HEK293 (cell line): ENCODE results near the gene PID1.

Experiments
- CTCF ChIA-PET: fragments of 350-600 bp; formaldehyde crosslinking; extraction: SDS; loops from one replicate; lab custom pipeline; 2021; ENCODE audit warnings: antibody characterized with exemption; lab: Yijun Ruan, JAX
- POLR2A ChIA-PET: fragments of 300-600 bp; formaldehyde crosslinking; extraction: SDS; loops from one replicate; lab custom pipeline; 2020; ENCODE audit warnings: antibody characterized with exemption, inconsistent platforms; lab: Yijun Ruan, JAX
- H3K27ac ChIP-seq: fragments of 200-500 bp; sonication (Bioruptor generic); 2 replicates; pipeline ENCODE4 v1.5.1; 2014; ENCODE audit warnings: low read depth, low read length, control low read depth, inconsistent platforms; ENCODE audit errors: extremely low read depth
- H3K36me3 ChIP-seq, 2 experiments: fragments of 200-500 bp in 1 of 2; sonication (Bioruptor generic) in 1 of 2; 1 replicate in 1 of 2; 2 replicates in 1 of 2; pipeline ENCODE4 v1.5.1; 2014 to 2017; ENCODE audit warnings: inconsistent platforms in 2 of 2, low read length in 2 of 2; ENCODE audit not compliant: control insufficient read depth in 2 of 2, insufficient read depth in 1 of 2
- H3K4me1 ChIP-seq: fragments of 200-500 bp; sonication (Bioruptor generic); 2 replicates; pipeline ENCODE4 v1.5.1; 2014; ENCODE audit warnings: mild to moderate bottlenecking, low read length, inconsistent platforms; ENCODE audit not compliant: control insufficient read depth, insufficient read depth
- H3K4me3 ChIP-seq: 2 replicates; pipeline ENCODE4 v1.5.1; 2011; ENCODE audit warnings: low read depth, mild to moderate bottlenecking, control low read depth, low read length, moderate library complexity
- H3K9me3 ChIP-seq: fragments of 200-500 bp; sonication (Bioruptor generic); 2 replicates; pipeline ENCODE4 v1.5.1; 2014; ENCODE audit warnings: low read depth, low read length, inconsistent platforms; ENCODE audit not compliant: control insufficient read depth, insufficient read depth
- ATF2 ChIP-seq: fragments of 450-650 bp; formaldehyde crosslinking; IDR thresholded peaks from 2 replicates; pipeline ENCODE4 v1.5.1; 2016; ENCODE audit warnings: missing biosample characterization, missing genetic modification characterization, low read depth
- GLI2 ChIP-seq: fragments of 450-650 bp; formaldehyde crosslinking; IDR thresholded peaks from 2 replicates; pipeline ENCODE4; 2017; ENCODE audit warnings: missing biosample characterization, missing genetic modification characterization, low read depth, borderline replicate concordance
- GLIS2 ChIP-seq: fragments of 450-650 bp; formaldehyde crosslinking; IDR thresholded peaks from 2 replicates; pipeline ENCODE4 v1.5.1; 2016; ENCODE audit warnings: missing biosample characterization, missing genetic modification characterization
- KLF1 ChIP-seq: fragments of 450-650 bp; formaldehyde crosslinking; IDR thresholded peaks from 2 replicates; pipeline ENCODE4 v1.5.1; 2016; ENCODE audit warnings: missing biosample characterization, missing genetic modification characterization
- KLF16 ChIP-seq: fragments of 450-650 bp; formaldehyde crosslinking; IDR thresholded peaks from 2 replicates; pipeline ENCODE4 v1.5.1; 2017; ENCODE audit warnings: missing biosample characterization, missing genetic modification characterization
- KLF7 ChIP-seq: fragments of 450-650 bp; formaldehyde crosslinking; IDR thresholded peaks from 2 replicates; pipeline ENCODE4 v1.5.1; 2016; ENCODE audit warnings: missing biosample characterization, missing genetic modification characterization, borderline replicate concordance
- KLF8 ChIP-seq: fragments of 450-650 bp; formaldehyde crosslinking; IDR thresholded peaks from 2 replicates; pipeline ENCODE4 v1.5.1; 2016; ENCODE audit warnings: missing biosample characterization, missing genetic modification characterization
- RBAK ChIP-seq: fragments of 450-650 bp; formaldehyde crosslinking; IDR thresholded peaks from 2 replicates; pipeline ENCODE4 v1.5.1; 2016; ENCODE audit warnings: missing biosample characterization, missing genetic modification characterization
- ZBTB20 ChIP-seq: fragments of 450-650 bp; formaldehyde crosslinking; IDR thresholded peaks from 2 replicates; pipeline ENCODE4 v1.5.1; 2016; ENCODE audit warnings: missing biosample characterization, missing genetic modification characterization
- ZBTB44 ChIP-seq: fragments of 450-650 bp; IDR thresholded peaks from 2 replicates; pipeline ENCODE4 v1.5.1; 2018; ENCODE audit warnings: missing biosample characterization, mild to moderate bottlenecking, missing genetic modification characterization
- ZBTB48 ChIP-seq: fragments of 450-650 bp; formaldehyde crosslinking; IDR thresholded peaks from 2 replicates; pipeline ENCODE4 v1.5.1; 2016; ENCODE audit warnings: missing biosample characterization, missing genetic modification characterization
- ZFP37 ChIP-seq: fragments of 450-650 bp; formaldehyde crosslinking; IDR thresholded peaks from 2 replicates; pipeline ENCODE4 v1.5.1; 2016; ENCODE audit warnings: missing biosample characterization, missing genetic modification characterization
- ZNF146 ChIP-seq: fragments of 450-650 bp; formaldehyde crosslinking; IDR thresholded peaks from 2 replicates; pipeline ENCODE4 v1.5.1; 2016; ENCODE audit warnings: missing biosample characterization, missing genetic modification characterization
- ZNF157 ChIP-seq: fragments of 450-650 bp; formaldehyde crosslinking; IDR thresholded peaks from 2 replicates; pipeline ENCODE4 v1.5.1; 2016; ENCODE audit warnings: missing biosample characterization, missing genetic modification characterization
- ZNF175 ChIP-seq: fragments of 450-650 bp; formaldehyde crosslinking; IDR thresholded peaks from 2 replicates; pipeline ENCODE4 v1.5.1; 2016; ENCODE audit warnings: missing biosample characterization, missing genetic modification characterization
- ZNF19 ChIP-seq: fragments of 450-650 bp; formaldehyde crosslinking; IDR thresholded peaks from 2 replicates; pipeline ENCODE4; 2016; ENCODE audit warnings: missing biosample characterization, missing genetic modification characterization, low read depth
- ZNF292 ChIP-seq: fragments of 450-650 bp; formaldehyde crosslinking; IDR thresholded peaks from 2 replicates; pipeline ENCODE4 v1.5.1; 2016; ENCODE audit warnings: low read depth, missing biosample characterization, missing genetic modification characterization, borderline replicate concordance
- ZNF302 ChIP-seq: fragments of 450-650 bp; formaldehyde crosslinking; IDR thresholded peaks from 2 replicates; pipeline ENCODE4 v1.5.1; 2016; ENCODE audit warnings: missing biosample characterization, missing genetic modification characterization, low read depth
- ZNF311 ChIP-seq: fragments of 450-650 bp; formaldehyde crosslinking; IDR thresholded peaks from 2 replicates; pipeline ENCODE4 v1.5.1; 2017; ENCODE audit warnings: missing biosample characterization, missing genetic modification characterization, borderline replicate concordance
- ZNF366 ChIP-seq: fragments of 450-650 bp; formaldehyde crosslinking; conservative IDR thresholded peaks from 2 replicates; pipeline ENCODE4 v1.5.1; 2016; ENCODE audit warnings: missing biosample characterization, missing genetic modification characterization
- ZNF37A ChIP-seq: fragments of 450-650 bp; IDR thresholded peaks from 2 replicates; pipeline ENCODE4 v1.5.1; 2018; ENCODE audit warnings: missing biosample characterization, missing genetic modification characterization
- ZNF426 ChIP-seq: fragments of 450-650 bp; formaldehyde crosslinking; IDR thresholded peaks from 2 replicates; pipeline ENCODE4 v1.5.1; 2017; ENCODE audit warnings: missing biosample characterization, missing genetic modification characterization, mild to moderate bottlenecking, inconsistent platforms, moderate library complexity
- ZNF530 ChIP-seq: fragments of 450-650 bp; formaldehyde crosslinking; IDR thresholded peaks from 2 replicates; pipeline ENCODE4 v1.5.1; 2016; ENCODE audit warnings: low read depth, missing biosample characterization, missing genetic modification characterization
- ZNF544 ChIP-seq: fragments of 450-650 bp; formaldehyde crosslinking; IDR thresholded peaks from 2 replicates; pipeline ENCODE4 v1.5.0; 2017; ENCODE audit warnings: missing biosample characterization, missing genetic modification characterization
- ZNF560 ChIP-seq: fragments of 450-650 bp; formaldehyde crosslinking; IDR thresholded peaks from 2 replicates; pipeline ENCODE4 v1.5.1; 2017; ENCODE audit warnings: missing biosample characterization, missing genetic modification characterization, borderline replicate concordance
- ZNF596 ChIP-seq: fragments of 450-650 bp; IDR thresholded peaks from 2 replicates; pipeline ENCODE4 v1.5.0; 2018; ENCODE audit warnings: missing biosample characterization, mild to moderate bottlenecking, missing genetic modification characterization, moderate library complexity
- ZNF600 ChIP-seq: fragments of 450-650 bp; formaldehyde crosslinking; IDR thresholded peaks from 2 replicates; pipeline ENCODE4 v1.5.1; 2016; ENCODE audit warnings: missing biosample characterization, missing genetic modification characterization
- ZNF624 ChIP-seq: fragments of 450-650 bp; formaldehyde crosslinking; IDR thresholded peaks from 2 replicates; pipeline ENCODE4 v1.5.1; 2017; ENCODE audit warnings: missing biosample characterization, missing genetic modification characterization
- ZNF791 ChIP-seq: fragments of 450-650 bp; formaldehyde crosslinking; IDR thresholded peaks from 2 replicates; pipeline ENCODE4 v1.5.1; 2016; ENCODE audit warnings: missing biosample characterization, missing genetic modification characterization
- ZSCAN30 ChIP-seq: fragments of 450-650 bp; IDR thresholded peaks from 2 replicates; pipeline ENCODE4 v1.5.1; 2018; ENCODE audit warnings: missing biosample characterization, mild to moderate bottlenecking, missing genetic modification characterization, moderate library complexity
- ZSCAN5A ChIP-seq: fragments of 450-650 bp; formaldehyde crosslinking; IDR thresholded peaks from 2 replicates; pipeline ENCODE4 v1.5.1; 2016; ENCODE audit warnings: missing biosample characterization, missing genetic modification characterization

Gene PID1

GRCh38 chr2:229178706-229179105 lies 92.4 kb downstream of the PID1 start:
- H3K9me3 ChIP-seq = no peaks in the 10 kb centered on the region
- no peak for TF ChIP-seq RBAK (tag by site-specific recombination)
- TF ChIP-seq ZNF624 (tag by site-specific recombination) = no peak
- TF ChIP-seq ZSCAN30 (tag by site-specific recombination) = no peak
- no peak for TF ChIP-seq ZBTB44 (tag by site-specific recombination)
- TF ChIP-seq KLF8 (tag by site-specific recombination) = no peak
- no peak for TF ChIP-seq ZSCAN5A (tag by site-specific recombination)
- no peak for TF ChIP-seq ZNF19 (tag by site-specific recombination)
- no peak for TF ChIP-seq ZNF302
- TF ChIP-seq ZNF366 (tag by site-specific recombination) = no peak
- no peak for TF ChIP-seq ZNF175
- no peak for TF ChIP-seq ZNF311
- TF ChIP-seq ZBTB20 = no peak
- no peak for TF ChIP-seq ZFP37 (tag by site-specific recombination)
- TF ChIP-seq, all 188 proteins: peak for 0
- Histone ChIP-seq H3K36me3 (no peaks in the 10 kb centered on the region), H3K4me1 (no peaks in the 10 kb centered on the region), H3K27ac (no peak overlapping the region), H3K4me3 (no peak overlapping the region)
- ChIA-PET CTCF (interaction anchor here (0.7 kb wide), 1 partner anchor 19 kb away, joined by 3 read pairs; no protein-coding TSS in a partner anchor), POLR2A (no interaction called here)

GRCh38 chr2:229178117-229178516 lies 93.0 kb downstream of the PID1 start:
- no peaks in the 10 kb centered on the region for H3K4me1 ChIP-seq
- H3K4me3 ChIP-seq = no peak overlapping the region
- ChIA-PET CTCF (interaction anchor here (0.7 kb wide), 1 partner anchor 20 kb away, joined by 3 read pairs; no protein-coding TSS in a partner anchor), POLR2A (no interaction called here)
- no peaks in the 10 kb centered on the region for H3K9me3 ChIP-seq
- no peak overlapping the region for H3K27ac ChIP-seq
- no peaks in the 10 kb centered on the region for H3K36me3 ChIP-seq
- TF ChIP-seq KLF1 (tag by site-specific recombination) (no peak), ZNF157 (tag by site-specific recombination) (no peak), ZNF530 (tag by site-specific recombination) (no peak), ZNF292 (no peak)

GRCh38 chr2:229176136-229176535 lies 95.0 kb downstream of the PID1 start:
- H3K9me3 ChIP-seq = no peaks in the 10 kb centered on the region
- CTCF ChIA-PET = no interaction called here
- TF ChIP-seq ZNF544 (tag by site-specific recombination) (no peak), KLF7 (no peak), ZNF791 (tag by site-specific recombination) (no peak), ZBTB48 (tag by site-specific recombination) (no peak), ZNF560 (tag by site-specific recombination) (no peak), ZNF37A (tag by site-specific recombination) (no peak), ZNF600 (tag by site-specific recombination) (no peak), ZNF426 (tag by site-specific recombination) (no peak), ATF2 (no peak), ZNF596 (tag by site-specific recombination) (no peak), GLIS2 (tag by site-specific recombination) (no peak), GLI2 (no peak), ZNF175 (no peak), KLF16 (no peak), ZNF146 (tag by site-specific recombination) (no peak)

More at GRCh38 chr2:229176136-229176535, 95.0 kb downstream of the PID1 start:
- Histone ChIP-seq H3K4me1 (no peaks in the 10 kb centered on the region), H3K4me3 (no peak overlapping the region), H3K27ac (no peak overlapping the region), H3K36me3 (no peaks in the 10 kb centered on the region)
- POLR2A ChIA-PET = no interaction called here
